Body of pancreas (tissue), 4 donors: Measurements from ENCODE around the gene SFXN5.

Experiments used
- POLR2A ChIP-seq, 3 donors: fragments of 450-650 bp; IDR thresholded peaks; one replicate each; pipeline ENCODE4 v1.6.1; 2016; ENCODE audit warnings: antibody characterized with exemption in 3 of 3, mild to moderate bottlenecking in 2 of 3
- TF ChIP-seq, protein P1 (sequence below), 7 experiments: fragments of 450-650 bp in 4 of 7; fragments of 200-600 bp in 3 of 7; sonication (generic) in 3 of 7; IDR thresholded peaks; one replicate each; pipeline ENCODE4 v1.5.1; 2016 to 2019; ENCODE audit warnings: antibody characterized with exemption in 7 of 7

DNA sequence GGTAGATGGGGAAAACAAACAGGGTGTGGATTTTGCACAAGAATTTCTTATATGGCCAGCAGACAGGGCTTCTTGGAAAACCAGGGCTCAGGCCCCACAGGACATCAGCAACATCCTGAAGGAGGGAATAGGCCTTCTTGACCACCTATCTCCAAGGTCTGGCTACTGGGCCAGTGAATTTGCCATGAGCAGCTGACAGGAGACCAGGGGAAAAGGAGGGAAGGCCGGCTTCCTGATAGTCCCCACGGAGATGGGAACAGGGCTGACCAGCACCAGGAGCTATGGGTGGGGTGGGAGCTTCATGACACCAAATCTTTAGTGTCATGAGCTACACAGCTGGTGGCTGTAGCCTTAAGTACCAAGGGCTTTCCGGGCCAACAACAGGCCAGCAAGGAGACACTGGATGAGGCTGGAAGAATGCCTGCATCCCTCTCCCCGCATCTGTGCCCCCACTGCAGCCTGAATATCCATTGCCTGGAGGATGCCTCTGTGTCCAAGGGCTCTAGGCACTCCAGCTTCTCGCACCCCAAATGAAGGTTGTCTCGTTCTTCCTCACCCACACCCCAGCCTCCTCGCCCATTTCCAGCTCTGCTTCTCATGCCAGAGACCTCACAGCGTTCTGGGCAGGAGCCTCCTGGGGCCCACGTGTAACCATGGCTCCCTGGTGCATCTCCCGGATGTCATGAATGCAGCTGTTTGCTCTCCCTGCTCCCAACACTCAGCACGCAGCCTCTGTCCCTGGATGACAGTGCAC, 79.4 kb downstream of the SFXN5 start:
- TF ChIP-seq, protein P1, sequence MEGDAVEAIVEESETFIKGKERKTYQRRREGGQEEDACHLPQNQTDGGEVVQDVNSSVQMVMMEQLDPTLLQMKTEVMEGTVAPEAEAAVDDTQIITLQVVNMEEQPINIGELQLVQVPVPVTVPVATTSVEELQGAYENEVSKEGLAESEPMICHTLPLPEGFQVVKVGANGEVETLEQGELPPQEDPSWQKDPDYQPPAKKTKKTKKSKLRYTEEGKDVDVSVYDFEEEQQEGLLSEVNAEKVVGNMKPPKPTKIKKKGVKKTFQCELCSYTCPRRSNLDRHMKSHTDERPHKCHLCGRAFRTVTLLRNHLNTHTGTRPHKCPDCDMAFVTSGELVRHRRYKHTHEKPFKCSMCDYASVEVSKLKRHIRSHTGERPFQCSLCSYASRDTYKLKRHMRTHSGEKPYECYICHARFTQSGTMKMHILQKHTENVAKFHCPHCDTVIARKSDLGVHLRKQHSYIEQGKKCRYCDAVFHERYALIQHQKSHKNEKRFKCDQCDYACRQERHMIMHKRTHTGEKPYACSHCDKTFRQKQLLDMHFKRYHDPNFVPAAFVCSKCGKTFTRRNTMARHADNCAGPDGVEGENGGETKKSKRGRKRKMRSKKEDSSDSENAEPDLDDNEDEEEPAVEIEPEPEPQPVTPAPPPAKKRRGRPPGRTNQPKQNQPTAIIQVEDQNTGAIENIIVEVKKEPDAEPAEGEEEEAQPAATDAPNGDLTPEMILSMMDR (IDR thresholded peaks at IDR 0.05), result no peak
- no peak for TF ChIP-seq POLR2A (IDR thresholded peaks at IDR 0.05)
